ENCODE results near the gene SSU72. TPM values are rescaled to one million over a fixed set of nuclear protein-coding genes. Genes with fewer than 3 reads are reported as not detected.
"Not testable (repeated sequence)": the region's sequence is repeated elsewhere in the genome, so short reads cannot be mapped to it uniquely, and the experiment has no call there.

The SSU72 gene
- total RNA-seq, 1 experiment from 2014 or later, result 104 TPM

DNA sequence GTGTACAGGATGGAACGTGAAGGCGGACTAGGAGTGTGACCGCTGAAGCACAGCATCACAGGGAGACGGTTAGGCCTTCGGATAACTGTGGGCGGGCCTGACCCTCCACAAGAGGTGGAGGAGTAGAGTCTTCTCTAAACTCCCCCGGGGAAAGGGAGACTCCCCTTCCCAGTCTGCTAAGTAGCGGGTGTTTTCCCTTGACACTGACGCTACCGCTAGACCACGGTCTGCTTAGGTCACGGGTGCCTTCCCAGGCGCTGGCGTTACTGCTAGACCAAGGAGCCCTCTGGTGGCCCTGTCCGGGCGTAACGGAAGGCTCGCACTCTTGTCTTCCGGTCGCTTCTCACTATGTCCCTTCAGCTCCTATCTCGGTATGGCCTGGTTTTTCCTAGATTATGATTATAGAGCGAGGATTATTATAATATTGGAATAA lies 69.3 kb downstream of the SSU72 start:
- CTCF ChIA-PET, result interaction anchor here (0.5 to 2.1 kb wide), 12 partner anchors 13 to 742 kb away, joined by 3 to 17 read pairs (median 3); no protein-coding TSS in a partner anchor
- TSS peak; percentile 70 for BruUV-seq (replicated peaks)
- H3K9me3 Mint-ChIP-seq (ENCODE audit: unreplicated experiment); H3K4me1 Mint-ChIP-seq (ENCODE audit: insufficient read depth, unreplicated experiment); H3K27me3 Mint-ChIP-seq (ENCODE audit: insufficient read depth, unreplicated experiment); H3K36me3 Mint-ChIP-seq (ENCODE audit: insufficient read depth, unreplicated experiment): not testable (repeated sequence)
- H3K4me3 Mint-ChIP-seq (ENCODE audit: unreplicated experiment), result peak overlapping the region; percentile 77
- intact Hi-C loops (cut with micrococcal nuclease), result loop anchor here (10.0 kb wide), 2 partner anchors 101 to 131 kb away; partner anchors contain the start of genes AURKAIP1 and MRPL20
- peak; percentile 37 for DNase-seq (ENCODE audit: unreplicated experiment)
- TF ChIP-seq, protein P1, sequence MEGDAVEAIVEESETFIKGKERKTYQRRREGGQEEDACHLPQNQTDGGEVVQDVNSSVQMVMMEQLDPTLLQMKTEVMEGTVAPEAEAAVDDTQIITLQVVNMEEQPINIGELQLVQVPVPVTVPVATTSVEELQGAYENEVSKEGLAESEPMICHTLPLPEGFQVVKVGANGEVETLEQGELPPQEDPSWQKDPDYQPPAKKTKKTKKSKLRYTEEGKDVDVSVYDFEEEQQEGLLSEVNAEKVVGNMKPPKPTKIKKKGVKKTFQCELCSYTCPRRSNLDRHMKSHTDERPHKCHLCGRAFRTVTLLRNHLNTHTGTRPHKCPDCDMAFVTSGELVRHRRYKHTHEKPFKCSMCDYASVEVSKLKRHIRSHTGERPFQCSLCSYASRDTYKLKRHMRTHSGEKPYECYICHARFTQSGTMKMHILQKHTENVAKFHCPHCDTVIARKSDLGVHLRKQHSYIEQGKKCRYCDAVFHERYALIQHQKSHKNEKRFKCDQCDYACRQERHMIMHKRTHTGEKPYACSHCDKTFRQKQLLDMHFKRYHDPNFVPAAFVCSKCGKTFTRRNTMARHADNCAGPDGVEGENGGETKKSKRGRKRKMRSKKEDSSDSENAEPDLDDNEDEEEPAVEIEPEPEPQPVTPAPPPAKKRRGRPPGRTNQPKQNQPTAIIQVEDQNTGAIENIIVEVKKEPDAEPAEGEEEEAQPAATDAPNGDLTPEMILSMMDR (IDR thresholded peaks at IDR 0.05; ENCODE audit: unreplicated experiment), result peak; percentile 24
- peak overlapping the region; percentile 98 for H3K27ac Mint-ChIP-seq (ENCODE audit: low read depth, unreplicated experiment)
- POLR2A ChIA-PET, result interaction anchor here (0.6 to 3.1 kb wide), 10 partner anchors 10 to 196 kb away, joined by 3 to 41 read pairs (median 4); partner anchors contain the start of genes CCNL2, DVL1 and MRPL20

DNA sequence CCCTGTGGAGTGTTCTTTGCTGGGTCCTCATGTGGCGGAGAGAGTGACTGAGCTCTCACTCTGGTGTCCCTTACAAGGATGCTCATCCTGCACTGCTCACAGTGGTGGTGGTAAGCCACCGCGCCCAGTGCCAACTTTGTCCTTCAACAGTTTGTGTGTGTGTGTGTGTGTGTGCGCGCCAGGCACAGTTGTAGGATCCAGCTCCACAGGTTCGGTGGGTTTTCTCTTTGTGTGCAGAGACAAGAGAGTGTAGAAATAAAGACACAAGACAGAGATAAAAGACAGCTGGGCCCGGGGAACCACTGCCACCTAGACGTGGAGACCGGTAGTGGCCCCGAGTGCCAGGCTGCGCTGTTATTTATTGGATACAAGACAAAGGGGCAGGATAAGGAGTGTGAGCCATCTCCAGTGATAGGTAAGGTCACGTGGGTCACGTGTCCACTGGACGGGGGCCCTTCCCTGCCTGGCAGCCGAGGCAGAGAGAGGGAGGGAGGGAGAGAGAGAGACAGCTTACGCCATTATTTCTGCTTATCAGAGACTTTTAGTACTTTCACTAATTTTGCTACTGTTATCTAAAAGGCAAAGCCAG lies 69.8 kb downstream of the SSU72 start:
- not testable (repeated sequence) for H3K4me1 Mint-ChIP-seq (ENCODE audit: insufficient read depth, unreplicated experiment); H3K27me3 Mint-ChIP-seq (ENCODE audit: insufficient read depth, unreplicated experiment); H3K36me3 Mint-ChIP-seq (ENCODE audit: insufficient read depth, unreplicated experiment); H3K9me3 Mint-ChIP-seq (ENCODE audit: unreplicated experiment); BruUV-seq (replicated peaks)
- H3K27ac Mint-ChIP-seq (ENCODE audit: low read depth, unreplicated experiment), result peak overlapping the region; percentile 98
- ChIA-PET POLR2A (interaction anchor here (0.5 to 3.1 kb wide), 13 partner anchors 11 to 196 kb away, joined by 3 to 41 read pairs (median 4); partner anchors contain the start of genes AURKAIP1, CCNL2 and MRPL20), CTCF (interaction anchor here (0.5 to 2.1 kb wide), 27 partner anchors 12 to 253 kb away, joined by 3 to 17 read pairs (median 3); partner anchors contain the start of genes AURKAIP1, CCNL2 and UBE2J2)
- TF ChIP-seq, protein P1 (IDR thresholded peaks at IDR 0.05; ENCODE audit: unreplicated experiment), result peak; percentile 78
- peak; percentile 79 for DNase-seq (ENCODE audit: unreplicated experiment)
- peak overlapping the region; percentile 77 for H3K4me3 Mint-ChIP-seq (ENCODE audit: unreplicated experiment)
- intact Hi-C loops (cut with micrococcal nuclease), result loop anchor here (10.0 kb wide), 2 partner anchors 100 to 130 kb away; partner anchors contain the start of genes AURKAIP1 and MRPL20

GRCh38 chr1:1495461-1495975 lies 79.1 kb downstream of the SSU72 start:
- POLR2A ChIA-PET, result not testable (repeated sequence)

GRCh38 chr1:1494311-1494710 lies 80.4 kb downstream of the SSU72 start:
- H3K4me3 Mint-ChIP-seq (ENCODE audit: unreplicated experiment); BruUV-seq (replicated peaks); H3K27me3 Mint-ChIP-seq (ENCODE audit: insufficient read depth, unreplicated experiment); DNase-seq (ENCODE audit: unreplicated experiment); intact Hi-C loops (cut with micrococcal nuclease); POLR2A ChIA-PET; CTCF ChIA-PET; H3K9me3 Mint-ChIP-seq (ENCODE audit: unreplicated experiment); H3K27ac Mint-ChIP-seq (ENCODE audit: low read depth, unreplicated experiment); H3K4me1 Mint-ChIP-seq (ENCODE audit: insufficient read depth, unreplicated experiment): not testable (repeated sequence)
- H3K36me3 Mint-ChIP-seq (ENCODE audit: insufficient read depth, unreplicated experiment), result peaks cover 49% of the 10 kb centered on the region

More at GRCh38 chr1:1495461-1495975, 79.1 kb downstream of the SSU72 start:
- BruUV-seq (replicated peaks); H3K4me3 Mint-ChIP-seq (ENCODE audit: unreplicated experiment); H3K27me3 Mint-ChIP-seq (ENCODE audit: insufficient read depth, unreplicated experiment); H3K9me3 Mint-ChIP-seq (ENCODE audit: unreplicated experiment); CTCF ChIA-PET; H3K27ac Mint-ChIP-seq (ENCODE audit: low read depth, unreplicated experiment); DNase-seq (ENCODE audit: unreplicated experiment); H3K4me1 Mint-ChIP-seq (ENCODE audit: insufficient read depth, unreplicated experiment); intact Hi-C loops (cut with micrococcal nuclease): not testable (repeated sequence)
- H3K36me3 Mint-ChIP-seq (ENCODE audit: insufficient read depth, unreplicated experiment), result peaks cover 37% of the 10 kb centered on the region

Other genes starting within 250 kb of the SSU72 start
- 0.17 TPM in 1 of 2 replicates, not detected in the other for gene TAS1R3, start 243.6 kb downstream of the SSU72 start, total RNA-seq (2022)
- 96.2 and 113 TPM in 2 replicates for gene DVL1, start 225.4 kb downstream of the SSU72 start, total RNA-seq (2022)
- not detected in 2 replicates for gene MXRA8, start 216.3 kb downstream of the SSU72 start, total RNA-seq (2022)
- gene AURKAIP1, start 199.7 kb downstream of the SSU72 start, total RNA-seq (2022), result 120 and 148 TPM in 2 replicates
- 230 and 248 TPM in 2 replicates for gene CCNL2, start 175.5 kb downstream of the SSU72 start, total RNA-seq (2022)
- 131 and 137 TPM in 2 replicates for gene MRPL20, start 167.6 kb downstream of the SSU72 start, total RNA-seq (2022)
- 0.86 and 1.4 TPM in 2 replicates for gene ANKRD65, start 153.6 kb downstream of the SSU72 start, total RNA-seq (2022)
- gene VWA1, start 139.2 kb downstream of the SSU72 start, total RNA-seq (2022), result 0.37 and 0.54 TPM in 2 replicates
- 0.27 and 2.0 TPM in 2 replicates for gene ATAD3C, start 125.2 kb downstream of the SSU72 start, total RNA-seq (2022)
- 42.2 and 46.9 TPM in 2 replicates for gene ATAD3B, start 103.1 kb downstream of the SSU72 start, total RNA-seq (2022)
- gene ATAD3A, start 62.7 kb downstream of the SSU72 start, total RNA-seq (2022), result 43.1 and 63.2 TPM in 2 replicates
- 3.6 and 5.5 TPM in 2 replicates for gene TMEM240, start 34.2 kb downstream of the SSU72 start, total RNA-seq (2022)
- 4.3 and 5.1 TPM in 2 replicates for gene FNDC10, start 25.3 kb upstream of the SSU72 start, total RNA-seq (2022)
- gene MIB2, start 40.6 kb upstream of the SSU72 start, total RNA-seq (2022), result 46.4 and 61.3 TPM in 2 replicates
- 1.4 and 1.7 TPM in 2 replicates for gene MMP23B, start 57.3 kb upstream of the SSU72 start, total RNA-seq (2022)
- gene CDK11B, start 84.1 kb upstream of the SSU72 start, total RNA-seq (2022), result 32.0 and 32.5 TPM in 2 replicates
- 35.4 and 38.1 TPM in 2 replicates for gene SLC35E2B, start 117.9 kb upstream of the SSU72 start, total RNA-seq (2022)
- gene CDK11A, start 149.5 kb upstream of the SSU72 start, total RNA-seq (2022), result 43.8 and 54.0 TPM in 2 replicates
- gene NADK, start 203.6 kb upstream of the SSU72 start, total RNA-seq (2022), result 106 and 107 TPM in 2 replicates